H9 (cell line): ENCODE results near the gene IQSEC1. TPM values are rescaled to one million over a fixed set of nuclear protein-coding genes. Genes with fewer than 3 reads are reported as not detected.

Experiments
- DNase-seq: peaks from one replicate; pipeline ENCODE4 v3.0.0-alpha.2; 2017
- H2AFZ ChIP-seq: one replicate; pipeline ENCODE4 v1.6.1; 2013; ENCODE audit warnings: mild to moderate bottlenecking, low read length, control low read depth, moderate library complexity
- H2AK5ac ChIP-seq: 2 replicates; pipeline ENCODE4 v1.6.1; 2013; ENCODE audit warnings: low read length, control low read depth, mixed read lengths; ENCODE audit not compliant: insufficient read length
- H2BK120ac ChIP-seq: one replicate; pipeline ENCODE4 v1.6.1; 2013; ENCODE audit warnings: low read depth, mild to moderate bottlenecking, low read length, control low read depth, inconsistent platforms; ENCODE audit not compliant: poor library complexity, severe bottlenecking
- H2BK12ac ChIP-seq: 2 replicates; pipeline ENCODE4 v1.6.1; 2013; ENCODE audit warnings: low read length, control low read depth, mixed read lengths, low read depth; ENCODE audit not compliant: insufficient read length
- H2BK15ac ChIP-seq: 2 replicates; pipeline ENCODE4 v1.6.1; 2013; ENCODE audit warnings: low read depth, low read length, control low read depth
- H2BK20ac ChIP-seq: one replicate; pipeline ENCODE4 v1.6.1; 2013; ENCODE audit warnings: low read depth, mild to moderate bottlenecking, low read length, control low read depth, inconsistent platforms; ENCODE audit not compliant: poor library complexity, severe bottlenecking
- H2BK5ac ChIP-seq: 2 replicates; pipeline ENCODE4 v1.6.1; 2013; ENCODE audit warnings: low read length, control low read depth, mixed read lengths; ENCODE audit not compliant: insufficient read length
- H3K14ac ChIP-seq: 2 replicates; pipeline ENCODE4 v1.6.1; 2013; ENCODE audit warnings: low read length, control low read depth; ENCODE audit not compliant: insufficient read depth
- H3K18ac ChIP-seq: 2 replicates; pipeline ENCODE4 v1.6.1; 2013; ENCODE audit warnings: low read depth, mild to moderate bottlenecking, mixed read lengths, low read length, control low read depth; ENCODE audit not compliant: insufficient read length
- H3K23ac ChIP-seq: 2 replicates; pipeline ENCODE4 v1.6.1; 2013; ENCODE audit warnings: low read length, control low read depth, mixed read lengths, low read depth; ENCODE audit not compliant: insufficient read length
- H3K23me2 ChIP-seq: 2 replicates; pipeline ENCODE4 v1.6.1; 2013; ENCODE audit warnings: low read depth, mild to moderate bottlenecking, mixed read lengths, low read length, control low read depth; ENCODE audit not compliant: insufficient read length, poor library complexity, severe bottlenecking
- H3K27ac ChIP-seq: 2 replicates; pipeline ENCODE4 v1.5.1; 2013; ENCODE audit warnings: low read length, control low read depth, mixed read lengths, low read depth; ENCODE audit not compliant: insufficient read length
- H3K27me3 ChIP-seq: 2 replicates; pipeline ENCODE4 v1.6.1; 2013; ENCODE audit warnings: low read length, control low read depth, inconsistent platforms; ENCODE audit not compliant: insufficient read depth
- H3K4ac ChIP-seq: 2 replicates; pipeline ENCODE4 v1.6.1; 2013; ENCODE audit warnings: low read depth, mild to moderate bottlenecking, control low read depth, inconsistent platforms, low read length, moderate library complexity
- H3K4me1 ChIP-seq: 2 replicates; pipeline ENCODE4 v1.6.1; 2013; ENCODE audit warnings: low read length, control low read depth, inconsistent platforms; ENCODE audit not compliant: insufficient read depth
- H3K4me2 ChIP-seq: 2 replicates; pipeline ENCODE4 v1.6.1; 2013; ENCODE audit warnings: low read length, control low read depth, mixed read lengths; ENCODE audit not compliant: insufficient read length, insufficient read depth
- H3K56ac ChIP-seq: 2 replicates; pipeline ENCODE4 v1.6.1; 2013; ENCODE audit warnings: low read depth, mild to moderate bottlenecking, mixed read lengths, low read length, control low read depth; ENCODE audit not compliant: insufficient read length
- H3K79me1 ChIP-seq: 2 replicates; pipeline ENCODE4 v1.6.1; 2013; ENCODE audit warnings: low read depth, mild to moderate bottlenecking, moderate library complexity, low read length, control low read depth, inconsistent platforms; ENCODE audit not compliant: insufficient read depth, poor library complexity, severe bottlenecking
- H3K79me2 ChIP-seq: 2 replicates; pipeline ENCODE4 v1.6.1; 2013; ENCODE audit warnings: low read length, control low read depth, inconsistent platforms; ENCODE audit not compliant: insufficient read depth
- H3K9ac ChIP-seq: 2 replicates; pipeline ENCODE4 v1.6.1; 2013; ENCODE audit warnings: low read length, control low read depth, mixed read lengths; ENCODE audit not compliant: insufficient read length; ENCODE audit errors: extremely low read depth
- H3K9me3 ChIP-seq: one replicate; pipeline ENCODE4 v1.6.1; 2013; ENCODE audit warnings: low read depth, low read length, inconsistent platforms; ENCODE audit not compliant: control insufficient read depth
- H3T11ph ChIP-seq: one replicate; pipeline ENCODE4 v1.6.1; 2013; ENCODE audit warnings: mild to moderate bottlenecking, low read length, control low read depth, inconsistent platforms
- H4K20me1 ChIP-seq: one replicate; pipeline ENCODE4 v1.6.1; 2013; ENCODE audit not compliant: control insufficient read depth, insufficient read length, insufficient read depth
- H4K5ac ChIP-seq: 2 replicates; pipeline ENCODE4 v1.6.1; 2013; ENCODE audit warnings: low read depth, mild to moderate bottlenecking, mixed read lengths, low read length, control low read depth; ENCODE audit not compliant: insufficient read length
- H4K8ac ChIP-seq: replicated peaks from 2 replicates; pipeline ENCODE4 v1.6.1; 2013; ENCODE audit warnings: low read length, control low read depth, mixed read lengths, low read depth; ENCODE audit not compliant: insufficient read length
- H4K91ac ChIP-seq: 2 replicates; pipeline ENCODE4 v1.6.1; 2013; ENCODE audit warnings: low read depth, mild to moderate bottlenecking, moderate library complexity, mixed read lengths, low read length, control low read depth; ENCODE audit not compliant: insufficient read length
- H3K27ac Mint-ChIP-seq, 3 experiments: 2 replicates in 2 of 3; 3 replicates in 1 of 3; pipeline ENCODE4 v1.8.0; 2020 to 2021; ENCODE audit warnings: mixed read lengths in 3 of 3, mild to moderate bottlenecking in 1 of 3, moderate library complexity in 1 of 3
- H3K27me3 Mint-ChIP-seq: 2 replicates; pipeline ENCODE4 v1.8.0; 2021; ENCODE audit warnings: low read depth, mild to moderate bottlenecking, moderate library complexity, mixed read lengths
- H3K36me3 Mint-ChIP-seq, 3 experiments: 2 replicates in 2 of 3; 3 replicates in 1 of 3; pipeline ENCODE4 v1.8.0; 2020 to 2021; ENCODE audit warnings: low read depth in 3 of 3, mixed read lengths in 3 of 3; ENCODE audit not compliant: insufficient read depth in 1 of 3
- H3K4me1 Mint-ChIP-seq, 2 experiments: 2 replicates each; pipeline ENCODE4 v1.8.0; 2020; ENCODE audit warnings: mixed read lengths in 2 of 2
- H3K4me3 Mint-ChIP-seq, 2 experiments: 2 replicates in 1 of 2; 3 replicates in 1 of 2; pipeline ENCODE4 v1.8.0; 2020 to 2021; ENCODE audit warnings: mild to moderate bottlenecking in 2 of 2, mixed read lengths in 2 of 2, moderate library complexity in 1 of 2
- H3K9me3 Mint-ChIP-seq, 2 experiments: 2 replicates in 1 of 2; 3 replicates in 1 of 2; pipeline ENCODE4 v1.8.0; 2020; ENCODE audit warnings: mild to moderate bottlenecking in 2 of 2, mixed read lengths in 2 of 2, moderate library complexity in 1 of 2
- WGBS: extraction: QIAGEN DNeasy Blood & Tissue Kit; methylation state at CpG from one replicate; pipeline ENCODE4 v1.1.7; 2013; ENCODE audit warnings: missing lambda C conversion rate, low lambda C conversion rate, mixed read lengths; ENCODE audit not compliant: insufficient read length; ENCODE audit errors: extremely low coverage; 5-methylcytosine and 5-hydroxymethylcytosine counted together
- total RNA-seq: library from RNA; stranded (reverse); gene quantifications from 2 replicates; pipeline ENCODE4 v1.2.1, GENCODE V29; 2021
- TF ChIP-seq, protein P1 (sequence below): fragments of 200-600 bp; sonication (generic); conservative IDR thresholded peaks from 3 replicates; pipeline ENCODE4 v1.8.0; 2021; ENCODE audit warnings: antibody characterized with exemption, mild to moderate bottlenecking

Gene IQSEC1
- total RNA-seq, 1 experiment from 2014 or later, result 19.1 TPM

- H3K27me3 Mint-ChIP-seq, result peaks cover 64% of the 10 kb centered on the region
- H4K91ac ChIP-seq, result no peak overlapping the region
- no peak overlapping the region for H2AFZ ChIP-seq
- H3K36me3 Mint-ChIP-seq, result peaks cover 0 to 4% (median 0%) of the 10 kb centered on the region in 3 experiments; a peak in 2 of 7 replicates
- no peak overlapping the region for H2BK12ac ChIP-seq
- peaks cover 8 to 15% of the 10 kb centered on the region in 2 experiments for H3K4me1 Mint-ChIP-seq
- H3K9ac ChIP-seq, result no peak overlapping the region
- H3K27ac Mint-ChIP-seq, result no peak overlapping the region
- TF ChIP-seq, protein P1, sequence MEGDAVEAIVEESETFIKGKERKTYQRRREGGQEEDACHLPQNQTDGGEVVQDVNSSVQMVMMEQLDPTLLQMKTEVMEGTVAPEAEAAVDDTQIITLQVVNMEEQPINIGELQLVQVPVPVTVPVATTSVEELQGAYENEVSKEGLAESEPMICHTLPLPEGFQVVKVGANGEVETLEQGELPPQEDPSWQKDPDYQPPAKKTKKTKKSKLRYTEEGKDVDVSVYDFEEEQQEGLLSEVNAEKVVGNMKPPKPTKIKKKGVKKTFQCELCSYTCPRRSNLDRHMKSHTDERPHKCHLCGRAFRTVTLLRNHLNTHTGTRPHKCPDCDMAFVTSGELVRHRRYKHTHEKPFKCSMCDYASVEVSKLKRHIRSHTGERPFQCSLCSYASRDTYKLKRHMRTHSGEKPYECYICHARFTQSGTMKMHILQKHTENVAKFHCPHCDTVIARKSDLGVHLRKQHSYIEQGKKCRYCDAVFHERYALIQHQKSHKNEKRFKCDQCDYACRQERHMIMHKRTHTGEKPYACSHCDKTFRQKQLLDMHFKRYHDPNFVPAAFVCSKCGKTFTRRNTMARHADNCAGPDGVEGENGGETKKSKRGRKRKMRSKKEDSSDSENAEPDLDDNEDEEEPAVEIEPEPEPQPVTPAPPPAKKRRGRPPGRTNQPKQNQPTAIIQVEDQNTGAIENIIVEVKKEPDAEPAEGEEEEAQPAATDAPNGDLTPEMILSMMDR, result no peak
- peaks cover 2% of the 10 kb centered on the region; the same call in 1 of the 2 replicates for H3K27me3 ChIP-seq
- no peak overlapping the region for H3T11ph ChIP-seq
- no CpG with 5 or more reads among the region's 20 CpGs for WGBS
- H3K23me2 ChIP-seq, result no peaks in the 10 kb centered on the region
- no peaks in the 10 kb centered on the region for H3K9me3 ChIP-seq
- H3K23ac ChIP-seq, result no peak overlapping the region
- H3K4me3 Mint-ChIP-seq, result no peak overlapping the region
- H4K8ac ChIP-seq, result no peak overlapping the region
- no peak overlapping the region for H2BK120ac ChIP-seq
- no peak overlapping the region for H2BK15ac ChIP-seq
- no peak overlapping the region for H3K4me2 ChIP-seq
- H2BK20ac ChIP-seq, result no peak overlapping the region
- H2AK5ac ChIP-seq, result no peak overlapping the region
- no peaks in the 10 kb centered on the region for H3K79me1 ChIP-seq
- DNase-seq, result no peak
- no peak overlapping the region for H3K56ac ChIP-seq
- H3K79me2 ChIP-seq, result no peaks in the 10 kb centered on the region
- H3K9me3 Mint-ChIP-seq, result peaks cover 0 to 2% of the 10 kb centered on the region in 2 experiments; a peak in 2 of 5 replicates
- H3K4ac ChIP-seq, result no peak overlapping the region
- no peak overlapping the region for H2BK5ac ChIP-seq
- no peak overlapping the region for H3K18ac ChIP-seq
- no peaks in the 10 kb centered on the region for H4K20me1 ChIP-seq
- no peak overlapping the region for H3K14ac ChIP-seq
- no peak overlapping the region for H4K5ac ChIP-seq
- H3K27ac ChIP-seq, result no peak overlapping the region
- no peaks in the 10 kb centered on the region; the same call in 1 of the 2 replicates for H3K4me1 ChIP-seq
Observed at GRCh38 chr3:12884790-12885582, 188.2 kb downstream of the IQSEC1 start.
